Measurements from ENCODE around the gene GNAQ. TPM values are rescaled to one million over a fixed set of nuclear protein-coding genes. Genes with fewer than 3 reads are reported as not detected.

Gene GNAQ
- total RNA-seq, 5 donors from 2014 or later (not counting 1 experiment from before 2014, with no cell fraction given): 29.3 to 48.4 (median 38.3) TPM

- CTCF ChIA-PET: no interaction called here
- no peak overlapping the region for H3K4me3 ChIP-seq (ENCODE audit: control insufficient read depth in 1 of 2, extremely low read depth in 1 of 2, low read length in 1 of 2)
- peaks cover 32% of the 10 kb centered on the region for H3K36me3 Mint-ChIP-seq
- H3K27ac ChIP-seq (ENCODE audit: low read length): no peak overlapping the region
- H3K4me1 ChIP-seq (ENCODE audit: control insufficient read depth in 1 of 2, extremely low read depth in 1 of 2, insufficient read depth in 2 of 2, low read length in 2 of 2): peaks cover 0 to 2% of the 10 kb centered on the region in 2 experiments
- no peak overlapping the region for H3K4me3 Mint-ChIP-seq
- ATAC-seq (replicated peaks in 1 of 4) (no peak), DNase-seq (no peak)
- POLR2A ChIA-PET: no interaction called here
- 92% methylated on average over 2 of the region's 3 CpGs for WGBS (ENCODE audit: insufficient coverage)
- H3K27ac Mint-ChIP-seq: no peak overlapping the region
- no peaks in the 10 kb centered on the region for H3K9me3 ChIP-seq
- no peaks in the 10 kb centered on the region for H3K9me3 Mint-ChIP-seq
- peaks cover 28 to 43% (median 36%) of the 10 kb centered on the region in 3 donors for H3K4me1 Mint-ChIP-seq
- no peaks in the 10 kb centered on the region for H3K27me3 ChIP-seq (replicated peaks in 1 of 2; ENCODE audit: control insufficient read depth in 2 of 2, extremely low read depth in 1 of 2, insufficient read depth in 2 of 2, low read length in 1 of 2)
- no peaks in the 10 kb centered on the region for H3K36me3 ChIP-seq (ENCODE audit: control insufficient read depth in 2 of 2, extremely low read depth in 1 of 2, insufficient read depth in 1 of 2, low read length in 1 of 2)
- no peaks in the 10 kb centered on the region for H3K27me3 Mint-ChIP-seq
Observed at GRCh38 chr9:77935211-77935610, 96.4 kb downstream of the GNAQ start.

- Mint-ChIP-seq H3K27ac (no peak overlapping the region), H3K4me3 (no peak overlapping the region), H3K27me3 (no peaks in the 10 kb centered on the region), H3K9me3 (no peaks in the 10 kb centered on the region), H3K4me1 (peaks cover 26 to 38% (median 32%) of the 10 kb centered on the region in 3 donors), H3K36me3 (peaks cover 37% of the 10 kb centered on the region)
- no peaks in the 10 kb centered on the region for H3K36me3 ChIP-seq (ENCODE audit: control insufficient read depth in 2 of 2, extremely low read depth in 1 of 2, insufficient read depth in 1 of 2, low read length in 1 of 2)
- POLR2A ChIA-PET: no interaction called here
- no peak for DNase-seq
- peaks cover 0 to 2% of the 10 kb centered on the region in 2 experiments for H3K4me1 ChIP-seq (ENCODE audit: control insufficient read depth in 1 of 2, extremely low read depth in 1 of 2, insufficient read depth in 2 of 2, low read length in 2 of 2)
- no peak overlapping the region for H3K4me3 ChIP-seq (ENCODE audit: control insufficient read depth in 1 of 2, extremely low read depth in 1 of 2, low read length in 1 of 2)
- no CpG with 5 or more reads among the region's 8 CpGs for WGBS (ENCODE audit: insufficient coverage)
- no peak overlapping the region for H3K27ac ChIP-seq (ENCODE audit: low read length)
- no peaks in the 10 kb centered on the region for H3K27me3 ChIP-seq (replicated peaks in 1 of 2; ENCODE audit: control insufficient read depth in 2 of 2, extremely low read depth in 1 of 2, insufficient read depth in 2 of 2, low read length in 1 of 2)
- CTCF ChIA-PET: no interaction called here
- no peaks in the 10 kb centered on the region for H3K9me3 ChIP-seq
- ATAC-seq (replicated peaks in 1 of 4): no peak
Observed at GRCh38 chr9:77933976-77934375, 97.6 kb downstream of the GNAQ start.

- POLR2A ChIA-PET: no interaction called here
- ATAC-seq (replicated peaks in 1 of 4): no peak
- peaks cover 23 to 38% (median 27%) of the 10 kb centered on the region in 3 donors for H3K4me1 Mint-ChIP-seq
- H3K27me3 Mint-ChIP-seq: no peaks in the 10 kb centered on the region
- no peak for DNase-seq
- peaks cover 32% of the 10 kb centered on the region for H3K36me3 Mint-ChIP-seq
- 88% methylated on average over 5 of the region's 7 CpGs for WGBS (ENCODE audit: insufficient coverage)
- no peaks in the 10 kb centered on the region for H3K4me1 ChIP-seq (ENCODE audit: control insufficient read depth in 1 of 2, extremely low read depth in 1 of 2, insufficient read depth in 2 of 2, low read length in 2 of 2)
- no peak overlapping the region for H3K4me3 Mint-ChIP-seq
- H3K9me3 Mint-ChIP-seq: no peaks in the 10 kb centered on the region
- H3K27ac ChIP-seq (ENCODE audit: low read length): no peak overlapping the region
- no peaks in the 10 kb centered on the region for H3K36me3 ChIP-seq (ENCODE audit: control insufficient read depth in 2 of 2, extremely low read depth in 1 of 2, insufficient read depth in 1 of 2, low read length in 1 of 2)
- CTCF ChIA-PET: no interaction called here
- H3K9me3 ChIP-seq: no peaks in the 10 kb centered on the region
- H3K27ac Mint-ChIP-seq: no peak overlapping the region
- H3K27me3 ChIP-seq (replicated peaks in 1 of 2; ENCODE audit: control insufficient read depth in 2 of 2, extremely low read depth in 1 of 2, insufficient read depth in 2 of 2, low read length in 1 of 2): no peaks in the 10 kb centered on the region
- H3K4me3 ChIP-seq (ENCODE audit: control insufficient read depth in 1 of 2, extremely low read depth in 1 of 2, low read length in 1 of 2): no peak overlapping the region
Observed at GRCh38 chr9:77933019-77933418, 98.6 kb downstream of the GNAQ start.

- ATAC-seq (replicated peaks in 1 of 4): no peak
- Histone ChIP-seq H3K4me3 (ENCODE audit: control insufficient read depth in 1 of 2, extremely low read depth in 1 of 2, low read length in 1 of 2) (no peak overlapping the region), H3K9me3 (no peaks in the 10 kb centered on the region), H3K4me1 (ENCODE audit: control insufficient read depth in 1 of 2, extremely low read depth in 1 of 2, insufficient read depth in 2 of 2, low read length in 2 of 2) (peaks cover 0 to under 1% of the 10 kb centered on the region in 2 experiments), H3K36me3 (ENCODE audit: control insufficient read depth in 2 of 2, extremely low read depth in 1 of 2, insufficient read depth in 1 of 2, low read length in 1 of 2) (no peaks in the 10 kb centered on the region), H3K27me3 (replicated peaks in 1 of 2; ENCODE audit: control insufficient read depth in 2 of 2, extremely low read depth in 1 of 2, insufficient read depth in 2 of 2, low read length in 1 of 2) (no peaks in the 10 kb centered on the region), H3K27ac (ENCODE audit: low read length) (no peak overlapping the region)
- DNase-seq: no peak
- Mint-ChIP-seq H3K9me3 (no peaks in the 10 kb centered on the region), H3K36me3 (peaks cover 29% of the 10 kb centered on the region), H3K27ac (no peak overlapping the region), H3K27me3 (no peaks in the 10 kb centered on the region), H3K4me3 (no peak overlapping the region), H3K4me1 (peaks cover 36 to 47% (median 40%) of the 10 kb centered on the region in 3 donors)
- ChIA-PET POLR2A (interaction anchor here in 1 of 2 donors (0.6 kb wide), 1 partner anchor 369 kb away, joined by 4 read pairs; no protein-coding TSS in a partner anchor), CTCF (interaction anchor here in 1 of 2 donors (0.6 kb wide), 1 partner anchor 661 kb away, joined by 4 read pairs; no protein-coding TSS in a partner anchor)
Observed at GRCh38 chr9:77929942-77930341, 101.7 kb downstream of the GNAQ start.

GRCh38 chr9:77927265-77927664 lies 104.3 kb downstream of the GNAQ start:
- Histone ChIP-seq H3K9me3 (no peaks in the 10 kb centered on the region), H3K4me3 (ENCODE audit: control insufficient read depth in 1 of 2, extremely low read depth in 1 of 2, low read length in 1 of 2) (no peak overlapping the region), H3K4me1 (ENCODE audit: control insufficient read depth in 1 of 2, extremely low read depth in 1 of 2, insufficient read depth in 2 of 2, low read length in 2 of 2) (peaks cover 0 to 2% of the 10 kb centered on the region in 2 experiments), H3K27me3 (replicated peaks in 1 of 2; ENCODE audit: control insufficient read depth in 2 of 2, extremely low read depth in 1 of 2, insufficient read depth in 2 of 2, low read length in 1 of 2) (no peaks in the 10 kb centered on the region), H3K36me3 (ENCODE audit: control insufficient read depth in 2 of 2, extremely low read depth in 1 of 2, insufficient read depth in 1 of 2, low read length in 1 of 2) (no peaks in the 10 kb centered on the region), H3K27ac (ENCODE audit: low read length) (no peak overlapping the region)
- no peak for ATAC-seq (replicated peaks in 1 of 4)
- Mint-ChIP-seq H3K36me3 (peaks cover 21% of the 10 kb centered on the region), H3K4me1 (peaks cover 35 to 40% (median 35%) of the 10 kb centered on the region in 3 donors), H3K4me3 (no peak overlapping the region), H3K27me3 (no peaks in the 10 kb centered on the region), H3K27ac (no peak overlapping the region), H3K9me3 (no peaks in the 10 kb centered on the region)
- POLR2A ChIA-PET: no interaction called here
- CTCF ChIA-PET: no interaction called here
- no CpG with 5 or more reads among the region's 2 CpGs for WGBS (ENCODE audit: insufficient coverage)
- DNase-seq: no peak

- H3K27me3 Mint-ChIP-seq: no peaks in the 10 kb centered on the region
- DNase-seq: no peak
- no peak overlapping the region for H3K4me3 Mint-ChIP-seq
- H3K27ac Mint-ChIP-seq: no peak overlapping the region
- no peaks in the 10 kb centered on the region for H3K27me3 ChIP-seq (replicated peaks in 1 of 2; ENCODE audit: control insufficient read depth in 2 of 2, extremely low read depth in 1 of 2, insufficient read depth in 2 of 2, low read length in 1 of 2)
- peaks cover 32 to 38% (median 34%) of the 10 kb centered on the region in 3 donors for H3K4me1 Mint-ChIP-seq
- no peaks in the 10 kb centered on the region for H3K9me3 ChIP-seq
- H3K36me3 ChIP-seq (ENCODE audit: control insufficient read depth in 2 of 2, extremely low read depth in 1 of 2, insufficient read depth in 1 of 2, low read length in 1 of 2): no peaks in the 10 kb centered on the region
- H3K4me3 ChIP-seq (ENCODE audit: control insufficient read depth in 1 of 2, extremely low read depth in 1 of 2, low read length in 1 of 2): no peak overlapping the region
- H3K9me3 Mint-ChIP-seq: no peaks in the 10 kb centered on the region
- no peak overlapping the region for H3K27ac ChIP-seq (ENCODE audit: low read length)
- peaks cover 27% of the 10 kb centered on the region for H3K36me3 Mint-ChIP-seq
- CTCF ChIA-PET: no interaction called here
- POLR2A ChIA-PET: no interaction called here
- ATAC-seq (replicated peaks in 1 of 4): no peak
- H3K4me1 ChIP-seq (ENCODE audit: control insufficient read depth in 1 of 2, extremely low read depth in 1 of 2, insufficient read depth in 2 of 2, low read length in 2 of 2): peaks cover 0 to 2% of the 10 kb centered on the region in 2 experiments
Observed at GRCh38 chr9:77926371-77926878, 105.2 kb downstream of the GNAQ start.

GRCh38 chr9:77922591-77922990 lies 109.0 kb downstream of the GNAQ start:
- no peak overlapping the region for H3K4me3 ChIP-seq (ENCODE audit: control insufficient read depth in 1 of 2, extremely low read depth in 1 of 2, low read length in 1 of 2)
- ATAC-seq (replicated peaks in 1 of 4): no peak
- POLR2A ChIA-PET: no interaction called here
- CTCF ChIA-PET: interaction anchor here in 1 of 2 donors (1.0 kb wide), 1 partner anchor 112 kb away, joined by 3 read pairs; no protein-coding TSS in a partner anchor
- no peaks in the 10 kb centered on the region for H3K9me3 Mint-ChIP-seq
- 98% methylated on average over 4 of the region's 5 CpGs for WGBS (ENCODE audit: insufficient coverage)
- peaks cover 32% of the 10 kb centered on the region for H3K36me3 Mint-ChIP-seq
- H3K27me3 ChIP-seq (replicated peaks in 1 of 2; ENCODE audit: control insufficient read depth in 2 of 2, extremely low read depth in 1 of 2, insufficient read depth in 2 of 2, low read length in 1 of 2): no peaks in the 10 kb centered on the region
- peaks cover 0 to 13% of the 10 kb centered on the region in 2 donors for H3K36me3 ChIP-seq (ENCODE audit: control insufficient read depth in 2 of 2, extremely low read depth in 1 of 2, insufficient read depth in 1 of 2, low read length in 1 of 2)
- peaks cover 0 to 2% of the 10 kb centered on the region in 2 experiments for H3K4me1 ChIP-seq (ENCODE audit: control insufficient read depth in 1 of 2, extremely low read depth in 1 of 2, insufficient read depth in 2 of 2, low read length in 2 of 2)
- H3K4me1 Mint-ChIP-seq: peaks cover 25 to 32% (median 29%) of the 10 kb centered on the region in 3 donors
- H3K4me3 Mint-ChIP-seq: no peak overlapping the region
- no peak overlapping the region for H3K27ac ChIP-seq (ENCODE audit: low read length)
- H3K27me3 Mint-ChIP-seq: no peaks in the 10 kb centered on the region
- no peaks in the 10 kb centered on the region for H3K9me3 ChIP-seq
- DNase-seq: no peak
- H3K27ac Mint-ChIP-seq: no peak overlapping the region
